HCT116 (cell line): ENCODE data around the gene ATOH8.

ENCODE experiments used
- EZH2 ChIP-seq: fragments of 200-600 bp; sonication (generic); IDR thresholded peaks from 2 replicates; pipeline ENCODE4 v1.6.1; 2017; ENCODE audit warnings: antibody characterized with exemption, mixed run types
- POLR2A ChIP-seq: IDR thresholded peaks from 2 replicates; pipeline ENCODE4 v1.7.0; 2011; ENCODE audit warnings: borderline replicate concordance; ENCODE audit not compliant: insufficient read depth, insufficient read length; ENCODE audit errors: extremely low read depth
- POLR2AphosphoS5 ChIP-seq: IDR thresholded peaks from 2 replicates; pipeline ENCODE4 v1.6.1; 2011; ENCODE audit warnings: mild to moderate bottlenecking, low read depth, low read length, moderate library complexity
- TF ChIP-seq, protein P1 (sequence below): IDR thresholded peaks from 2 replicates; pipeline ENCODE4 v1.6.1; 2012; ENCODE audit warnings: low read depth
- TF ChIP-seq, protein P2 (sequence below), 3 experiments: fragments of 200-600 bp in 1 of 3; sonication (generic) in 1 of 3; IDR thresholded peaks in 2 of 3; conservative IDR thresholded peaks in 1 of 3; 2 replicates each; pipeline ENCODE4 v1.5.1; 2012 to 2017; ENCODE audit warnings: low read depth in 2 of 3, low read length in 2 of 3, antibody characterized with exemption in 1 of 3, borderline replicate concordance in 1 of 3, control low read depth in 1 of 3, mild to moderate bottlenecking in 1 of 3, mixed read lengths in 1 of 3, mixed run types in 1 of 3, moderate library complexity in 1 of 3; ENCODE audit not compliant: insufficient read depth in 1 of 3

DNA sequence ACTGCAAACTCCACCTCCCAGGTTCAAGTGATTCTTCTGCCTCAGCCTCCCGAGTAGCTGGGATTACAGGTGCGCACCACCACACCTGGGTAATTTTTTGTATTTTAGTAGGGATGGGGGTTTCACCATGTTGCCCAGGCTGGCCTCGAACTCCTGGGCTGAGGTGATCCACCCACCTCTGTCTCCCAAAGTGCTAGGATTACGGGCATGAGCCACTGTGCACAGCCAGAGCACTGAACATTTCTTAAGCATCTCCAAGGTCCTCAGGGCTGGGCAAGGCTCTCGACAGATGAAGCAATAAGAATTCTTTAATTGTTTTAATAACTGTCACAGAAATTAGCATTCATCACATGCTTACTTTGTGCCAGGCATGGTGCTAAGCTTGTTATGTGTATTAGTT lies 4.1 kb downstream of the ATOH8 start:
- TF ChIP-seq POLR2AphosphoS5: no peak
- TF ChIP-seq, protein P1, sequence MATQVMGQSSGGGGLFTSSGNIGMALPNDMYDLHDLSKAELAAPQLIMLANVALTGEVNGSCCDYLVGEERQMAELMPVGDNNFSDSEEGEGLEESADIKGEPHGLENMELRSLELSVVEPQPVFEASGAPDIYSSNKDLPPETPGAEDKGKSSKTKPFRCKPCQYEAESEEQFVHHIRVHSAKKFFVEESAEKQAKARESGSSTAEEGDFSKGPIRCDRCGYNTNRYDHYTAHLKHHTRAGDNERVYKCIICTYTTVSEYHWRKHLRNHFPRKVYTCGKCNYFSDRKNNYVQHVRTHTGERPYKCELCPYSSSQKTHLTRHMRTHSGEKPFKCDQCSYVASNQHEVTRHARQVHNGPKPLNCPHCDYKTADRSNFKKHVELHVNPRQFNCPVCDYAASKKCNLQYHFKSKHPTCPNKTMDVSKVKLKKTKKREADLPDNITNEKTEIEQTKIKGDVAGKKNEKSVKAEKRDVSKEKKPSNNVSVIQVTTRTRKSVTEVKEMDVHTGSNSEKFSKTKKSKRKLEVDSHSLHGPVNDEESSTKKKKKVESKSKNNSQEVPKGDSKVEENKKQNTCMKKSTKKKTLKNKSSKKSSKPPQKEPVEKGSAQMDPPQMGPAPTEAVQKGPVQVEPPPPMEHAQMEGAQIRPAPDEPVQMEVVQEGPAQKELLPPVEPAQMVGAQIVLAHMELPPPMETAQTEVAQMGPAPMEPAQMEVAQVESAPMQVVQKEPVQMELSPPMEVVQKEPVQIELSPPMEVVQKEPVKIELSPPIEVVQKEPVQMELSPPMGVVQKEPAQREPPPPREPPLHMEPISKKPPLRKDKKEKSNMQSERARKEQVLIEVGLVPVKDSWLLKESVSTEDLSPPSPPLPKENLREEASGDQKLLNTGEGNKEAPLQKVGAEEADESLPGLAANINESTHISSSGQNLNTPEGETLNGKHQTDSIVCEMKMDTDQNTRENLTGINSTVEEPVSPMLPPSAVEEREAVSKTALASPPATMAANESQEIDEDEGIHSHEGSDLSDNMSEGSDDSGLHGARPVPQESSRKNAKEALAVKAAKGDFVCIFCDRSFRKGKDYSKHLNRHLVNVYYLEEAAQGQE: no peak
- TF ChIP-seq EZH2: no peak
- TF ChIP-seq, protein P2, sequence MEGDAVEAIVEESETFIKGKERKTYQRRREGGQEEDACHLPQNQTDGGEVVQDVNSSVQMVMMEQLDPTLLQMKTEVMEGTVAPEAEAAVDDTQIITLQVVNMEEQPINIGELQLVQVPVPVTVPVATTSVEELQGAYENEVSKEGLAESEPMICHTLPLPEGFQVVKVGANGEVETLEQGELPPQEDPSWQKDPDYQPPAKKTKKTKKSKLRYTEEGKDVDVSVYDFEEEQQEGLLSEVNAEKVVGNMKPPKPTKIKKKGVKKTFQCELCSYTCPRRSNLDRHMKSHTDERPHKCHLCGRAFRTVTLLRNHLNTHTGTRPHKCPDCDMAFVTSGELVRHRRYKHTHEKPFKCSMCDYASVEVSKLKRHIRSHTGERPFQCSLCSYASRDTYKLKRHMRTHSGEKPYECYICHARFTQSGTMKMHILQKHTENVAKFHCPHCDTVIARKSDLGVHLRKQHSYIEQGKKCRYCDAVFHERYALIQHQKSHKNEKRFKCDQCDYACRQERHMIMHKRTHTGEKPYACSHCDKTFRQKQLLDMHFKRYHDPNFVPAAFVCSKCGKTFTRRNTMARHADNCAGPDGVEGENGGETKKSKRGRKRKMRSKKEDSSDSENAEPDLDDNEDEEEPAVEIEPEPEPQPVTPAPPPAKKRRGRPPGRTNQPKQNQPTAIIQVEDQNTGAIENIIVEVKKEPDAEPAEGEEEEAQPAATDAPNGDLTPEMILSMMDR (IDR thresholded peaks at IDR 0.05 in 2 of 3, conservative IDR thresholded peaks at IDR 0.05 in 1 of 3; ENCODE audit: borderline replicate concordance in 1 of 3, insufficient read depth in 1 of 3, low read depth in 2 of 3, low read length in 2 of 3): no peak
- TF ChIP-seq POLR2A: no peak
